HG03108 (cell line): Measurements from ENCODE around the gene GPR65.
"Not testable (repeated sequence)": the region's sequence is repeated elsewhere in the genome, so short reads cannot be mapped to it uniquely, and the experiment has no call there.

ENCODE experiments used
- ATAC-seq: cut with Tn5 transposase; IDR thresholded peaks from one replicate; pipeline ENCODE4 v1.9.1; 2021; ENCODE audit warnings: moderate library complexity; ENCODE audit not compliant: unreplicated experiment

GPR65 gene

DNA sequence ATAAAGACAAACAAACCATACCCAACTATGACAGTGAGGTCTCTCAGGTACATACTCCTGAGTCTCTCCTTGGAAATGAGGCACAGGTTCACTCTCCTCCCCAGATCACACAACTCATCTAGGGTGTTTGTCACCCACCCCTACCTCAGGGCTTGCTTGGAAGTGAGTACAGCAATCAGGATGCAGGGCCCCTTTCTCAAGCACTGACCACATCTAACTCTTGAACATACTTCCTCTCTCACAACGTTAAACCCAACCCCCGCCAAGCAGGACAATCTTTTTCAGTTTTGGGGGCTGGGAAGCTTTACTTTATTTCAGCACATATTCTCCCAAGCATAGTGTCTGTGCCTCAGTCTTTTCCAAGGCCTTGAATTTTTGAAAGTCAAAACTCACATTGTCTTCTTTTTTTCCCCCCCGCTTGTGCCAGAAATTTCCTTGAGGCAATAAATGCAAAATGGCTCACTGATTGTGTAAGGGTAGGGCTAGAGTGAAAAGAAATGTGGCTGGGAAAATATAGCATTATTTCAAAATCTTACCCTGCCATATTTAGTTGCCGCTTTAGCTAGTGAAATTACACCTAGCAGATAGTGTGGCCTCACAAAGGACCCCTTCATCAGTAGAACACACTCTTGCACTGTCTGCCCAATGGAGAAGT lies 2.4 kb upstream of the GPR65 start:
- no peak for ATAC-seq

DNA sequence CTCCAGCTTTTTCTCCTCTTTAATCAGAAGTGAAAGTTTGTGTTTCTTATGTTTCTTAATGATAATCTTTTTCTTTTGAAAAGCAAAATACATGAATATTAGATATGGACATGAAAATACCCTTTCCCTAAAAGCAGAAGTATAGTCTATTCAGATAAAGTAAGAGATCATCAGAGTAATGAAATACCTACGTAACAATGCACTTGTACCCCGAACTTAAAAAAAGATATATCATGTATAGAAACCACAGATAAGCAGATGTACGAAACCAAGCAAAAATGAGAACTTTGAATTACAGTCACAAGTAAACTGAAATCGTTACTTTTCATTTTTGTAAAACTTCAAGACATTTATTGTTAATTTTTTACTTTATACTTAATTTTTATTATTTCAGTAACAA lies 1.5 kb upstream of the GPR65 start:
- no peak for ATAC-seq

DNA sequence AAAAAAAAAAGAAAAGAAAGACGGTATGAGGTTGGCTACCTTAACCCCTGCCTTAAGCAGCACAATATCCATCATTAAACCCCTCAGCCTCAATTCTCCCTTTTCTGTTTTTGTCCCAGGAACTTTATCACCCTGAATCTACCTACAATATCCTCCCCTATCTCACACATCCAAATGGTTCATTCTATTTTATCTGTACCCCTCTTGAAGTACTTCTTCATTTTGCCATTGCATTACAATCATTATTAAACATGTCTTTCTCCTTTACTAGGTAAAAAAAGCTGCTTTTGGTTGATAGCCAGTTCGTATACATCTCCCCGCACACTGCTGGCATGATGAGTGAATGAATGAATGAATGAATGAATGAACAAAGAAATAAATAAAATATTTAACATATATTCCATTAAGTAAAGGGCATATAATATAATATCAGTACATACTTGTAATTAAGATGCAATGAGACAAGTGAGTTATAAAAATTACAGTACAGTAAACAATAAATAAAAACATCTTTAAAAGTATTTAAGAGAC lies 364 bp upstream of the GPR65 start:
- ATAC-seq = no peak

DNA sequence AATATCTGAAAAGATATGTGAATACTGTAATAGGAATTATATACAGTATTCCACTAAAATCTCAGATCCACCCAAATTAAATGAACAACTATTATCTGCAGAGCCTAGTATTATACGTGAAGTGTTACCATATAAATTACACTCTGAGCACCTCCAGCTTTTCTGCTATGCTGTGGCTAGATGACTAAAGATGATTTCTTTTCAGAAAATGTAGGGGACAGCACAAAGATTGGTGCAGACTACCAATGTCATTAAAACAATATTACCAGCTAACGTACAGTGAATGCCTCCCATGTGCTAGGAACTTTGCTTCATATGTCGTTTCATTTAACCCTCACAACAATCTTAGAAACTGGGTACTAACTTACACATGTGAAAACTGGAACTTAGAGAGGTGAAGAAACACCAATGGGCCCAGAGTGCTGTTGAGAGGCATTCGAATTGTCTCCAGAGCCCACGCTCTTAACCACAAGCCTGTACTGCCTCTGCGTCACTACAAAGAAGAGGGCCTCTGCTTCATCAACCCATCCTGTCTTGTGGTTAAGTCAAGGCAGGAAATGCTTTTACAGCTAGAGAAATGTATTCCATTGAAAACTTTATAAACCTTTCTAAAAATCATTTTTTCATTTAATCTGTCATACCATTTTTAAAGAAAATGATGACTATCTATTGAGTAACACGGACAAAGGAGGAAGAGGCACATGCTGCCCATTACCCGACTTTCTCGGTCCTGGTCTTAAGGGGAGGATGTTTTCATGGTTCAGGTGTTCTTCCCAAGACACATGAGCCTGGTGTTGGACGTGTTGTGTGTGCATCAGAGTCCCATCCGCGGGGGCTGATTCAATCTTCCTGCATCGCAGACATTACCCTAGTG lies 1.3 kb downstream of the GPR65 start:
- peak; percentile 88 for ATAC-seq

DNA sequence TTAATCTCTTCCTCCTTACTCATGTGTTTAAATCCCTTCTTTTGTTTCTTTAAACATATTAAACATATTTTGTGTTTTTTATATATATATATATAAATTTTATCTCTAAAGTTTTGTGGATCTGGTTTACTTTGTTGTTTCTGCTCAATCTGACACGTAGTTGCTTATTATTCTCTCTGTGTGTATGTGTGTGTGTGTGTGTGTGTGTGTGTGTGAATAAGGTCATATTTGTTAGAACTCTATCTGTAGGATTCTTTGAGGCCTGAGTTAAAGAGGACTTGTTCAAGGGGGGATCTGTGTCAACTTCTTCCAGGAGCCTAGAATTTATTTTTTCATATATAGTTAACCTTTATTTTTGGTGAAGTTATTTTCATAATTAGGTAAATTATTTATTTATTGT lies 2.7 kb downstream of the GPR65 start:
- no peak for ATAC-seq

DNA sequence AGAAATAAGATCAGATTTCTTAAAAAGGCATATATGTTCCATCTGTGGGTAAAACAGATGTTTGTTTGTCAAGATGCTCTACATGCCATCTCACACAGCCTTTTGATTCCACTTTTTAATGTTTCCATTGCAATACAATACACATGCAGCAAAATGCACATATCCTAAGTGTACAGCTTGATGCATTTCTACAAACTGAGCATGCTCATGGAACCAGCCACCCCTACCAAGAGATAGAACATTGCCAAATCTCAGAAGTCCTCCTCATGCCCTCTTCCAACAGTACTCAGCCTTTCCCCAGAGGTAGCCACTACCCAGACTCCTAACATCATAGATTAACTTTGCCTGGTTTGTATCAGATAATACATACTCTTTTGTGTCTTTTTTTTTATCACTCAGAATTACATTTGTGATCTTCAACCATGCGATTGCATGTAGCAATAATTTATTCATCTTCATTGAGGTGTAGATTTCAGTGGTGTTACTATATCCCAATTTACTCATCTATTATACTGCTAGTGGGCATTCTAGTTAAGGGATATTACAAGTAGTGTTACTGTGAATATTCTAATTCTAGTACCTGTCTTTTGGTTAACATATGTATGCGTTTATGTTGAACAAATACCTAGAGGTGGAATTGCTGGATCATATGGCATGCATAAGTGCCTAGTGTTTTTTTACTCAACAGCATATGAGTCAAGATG lies 3.3 kb downstream of the GPR65 start:
- ATAC-seq = no peak

DNA sequence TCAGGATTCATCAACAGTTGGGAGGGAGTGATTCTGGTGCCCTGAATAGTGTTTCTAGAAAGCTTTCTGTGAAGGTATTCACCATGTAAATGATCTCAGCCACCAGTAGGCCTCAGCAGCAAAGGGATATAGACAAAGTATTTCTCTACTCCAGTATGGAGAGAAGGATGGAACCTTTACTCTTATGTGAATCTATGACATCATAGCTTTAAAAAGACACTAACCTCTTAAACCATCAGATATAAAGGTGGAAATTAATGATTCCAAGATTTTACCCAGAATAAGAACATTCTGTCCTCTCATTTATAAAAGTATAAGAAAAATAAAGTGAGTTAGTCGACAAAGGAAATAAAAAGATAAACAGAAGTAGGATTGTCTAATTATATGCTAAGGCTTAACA lies 4.6 kb downstream of the GPR65 start:
- ATAC-seq = no peak

DNA sequence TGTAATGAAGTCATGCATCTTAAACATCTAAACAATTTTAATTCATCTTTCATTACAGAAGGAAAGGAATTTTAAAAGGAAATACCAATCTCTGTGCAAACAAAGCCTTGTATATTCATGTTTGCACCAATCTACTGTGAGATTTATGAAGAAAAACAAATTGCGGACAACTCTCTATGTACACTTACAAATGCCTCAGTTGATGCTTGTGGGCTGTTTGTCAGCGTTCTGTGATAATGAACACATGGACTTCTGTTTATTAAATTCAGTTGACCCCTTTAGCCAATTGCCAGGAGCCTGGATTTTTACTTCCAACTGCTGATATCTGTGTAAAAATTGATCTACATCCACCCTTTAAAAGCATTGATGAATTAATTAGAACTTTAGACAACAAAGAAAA lies 5.4 kb downstream of the GPR65 start:
- no peak for ATAC-seq

DNA sequence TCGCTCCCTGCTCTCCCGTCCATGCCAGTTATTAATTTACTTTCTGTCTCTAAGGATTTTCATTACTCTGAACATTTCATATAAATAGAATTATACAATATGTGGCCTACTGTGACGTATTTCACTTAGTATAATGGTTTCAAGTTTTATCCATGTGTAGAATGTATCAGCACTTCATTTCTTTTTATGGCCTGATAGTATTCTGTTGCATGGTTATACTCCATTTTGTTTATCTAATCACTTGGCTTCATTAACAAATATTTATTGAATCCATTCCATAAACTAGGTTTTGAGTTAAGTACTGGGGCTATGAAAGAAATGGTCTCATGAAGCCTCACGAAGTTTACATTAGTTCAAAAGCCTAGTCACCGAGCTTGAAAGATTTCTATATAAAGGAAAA lies 7.6 kb downstream of the GPR65 start:
- no peak for ATAC-seq

DNA sequence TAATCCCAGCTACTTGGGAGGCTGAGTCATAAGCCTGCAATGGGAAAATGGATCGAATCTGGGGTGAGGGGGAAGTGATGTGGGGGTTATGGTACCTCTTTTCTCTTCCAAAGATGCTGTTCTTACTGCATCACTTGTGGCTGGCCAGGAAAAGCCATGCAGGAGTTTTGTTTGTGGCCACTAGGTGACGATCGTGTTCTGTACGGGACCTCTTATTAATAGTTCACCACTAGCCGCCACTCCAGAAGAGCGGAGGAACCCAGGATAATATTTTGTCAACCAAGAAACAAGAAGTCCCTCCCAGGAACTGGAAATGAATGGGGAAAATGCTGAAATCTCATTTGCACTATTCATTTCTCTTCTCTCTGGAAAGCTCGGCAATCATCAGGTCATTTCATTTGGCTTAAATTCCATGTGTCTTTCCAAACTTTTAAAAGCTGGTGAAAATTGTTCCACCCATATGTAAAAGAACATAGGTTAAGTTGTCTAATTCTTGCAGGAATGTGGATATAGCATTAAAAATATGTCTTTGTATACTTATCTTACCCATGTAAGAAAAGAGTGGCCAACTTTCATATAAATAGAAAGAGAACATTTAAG lies 8.9 kb downstream of the GPR65 start:
- peak; percentile 90 for ATAC-seq

DNA sequence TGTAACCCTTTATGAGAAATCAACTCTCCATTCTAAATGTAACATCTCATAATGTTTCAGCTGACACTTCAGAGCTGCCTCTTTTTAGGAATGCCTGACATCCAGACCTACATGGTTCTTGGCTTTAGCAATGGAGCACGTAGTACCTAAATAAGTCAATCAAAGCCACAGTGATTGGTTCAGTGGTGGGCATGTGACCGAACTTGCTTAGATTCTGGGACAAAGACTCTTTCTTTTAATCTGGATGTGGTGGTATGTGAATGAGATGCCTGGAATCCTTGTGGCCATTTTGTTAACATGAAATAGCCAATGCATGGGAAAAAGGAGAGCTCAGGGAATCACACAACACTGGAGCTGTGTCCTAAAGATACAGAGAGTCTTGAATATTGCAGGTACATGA lies 11.8 kb downstream of the GPR65 start:
- ATAC-seq = no peak

DNA sequence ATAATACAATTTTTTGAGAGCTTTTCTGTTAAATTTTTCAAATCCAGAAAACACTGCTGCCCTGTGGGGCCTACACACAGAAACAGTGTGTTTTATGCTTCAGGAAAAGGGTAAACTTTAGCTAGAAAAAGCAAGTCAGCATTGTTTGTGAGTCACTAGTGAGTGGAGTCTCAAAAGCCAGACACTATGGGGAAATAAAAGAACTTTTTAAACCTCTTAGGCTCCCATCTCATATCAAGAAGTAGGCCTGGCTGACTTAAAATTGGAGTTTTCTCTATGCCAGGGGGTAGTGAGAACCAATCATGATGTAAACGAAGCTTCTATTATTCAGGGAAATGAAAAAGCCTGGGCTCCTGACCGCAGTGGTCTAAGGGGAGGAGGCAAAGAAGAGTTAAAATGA lies 12.6 kb downstream of the GPR65 start:
- no peak for ATAC-seq

DNA sequence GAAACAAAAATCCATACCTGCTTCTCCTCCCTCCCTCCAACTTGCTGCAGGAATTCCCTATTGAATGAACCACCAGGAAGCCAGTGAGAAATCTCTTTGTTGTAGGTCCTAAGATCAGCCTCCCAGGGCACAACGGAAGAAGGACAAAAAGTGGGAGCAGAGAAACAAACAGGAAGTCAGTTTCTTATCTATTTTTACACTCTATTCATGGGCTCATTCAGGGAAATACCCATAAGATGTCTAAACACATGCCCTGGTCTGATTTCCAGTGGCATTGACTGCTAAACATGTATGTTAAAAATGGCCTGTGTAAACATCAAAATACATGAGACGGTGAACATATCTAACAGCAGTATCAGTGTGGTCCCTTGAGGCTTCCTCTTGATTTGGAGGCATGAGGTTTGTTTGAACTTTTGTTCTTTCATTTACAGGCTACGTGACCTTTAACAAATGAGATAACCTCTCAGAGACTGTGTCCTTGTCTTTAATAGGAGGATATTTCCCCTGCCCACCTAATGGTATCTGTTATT lies 18.8 kb downstream of the GPR65 start:
- no peak for ATAC-seq

DNA sequence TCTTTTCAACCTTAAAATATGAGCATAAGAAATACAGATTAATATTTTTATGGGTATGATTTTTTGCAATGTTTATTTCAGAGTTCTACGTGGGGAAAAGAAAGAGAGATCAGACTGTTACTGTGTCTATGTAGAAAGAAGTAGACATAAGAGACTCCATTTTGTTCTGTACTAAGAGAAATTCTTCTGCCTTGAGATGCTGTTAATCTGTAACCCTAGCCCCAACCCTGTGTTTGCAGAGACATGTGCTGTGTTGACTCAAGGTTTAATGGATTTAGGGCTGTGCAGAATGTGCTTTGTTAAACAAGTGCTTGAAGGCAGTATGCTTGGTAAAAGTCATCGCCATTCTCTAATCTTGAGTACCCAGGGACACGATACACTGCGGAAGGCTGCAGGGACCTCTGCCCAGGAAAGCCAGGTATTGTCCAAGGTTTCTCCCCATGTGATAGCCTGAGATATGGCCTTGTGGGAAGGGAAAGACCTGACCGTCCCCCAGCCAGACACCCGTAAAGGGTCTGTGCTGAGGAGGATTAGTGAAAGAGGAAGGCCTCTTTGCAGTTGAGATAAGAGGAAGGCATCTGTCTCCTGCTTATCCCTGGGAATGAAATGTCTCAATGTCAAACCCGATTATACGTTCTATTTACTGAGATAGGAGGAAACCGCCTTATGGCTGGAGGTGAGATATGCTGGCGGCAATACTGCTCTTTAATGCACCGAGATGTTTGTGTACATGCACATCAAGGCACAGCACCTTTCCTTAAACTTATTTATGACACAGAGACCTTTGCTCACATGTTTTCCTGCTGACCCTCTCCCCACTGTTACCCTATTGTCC lies 19.5 kb downstream of the GPR65 start:
- ATAC-seq = not testable (repeated sequence)

DNA sequence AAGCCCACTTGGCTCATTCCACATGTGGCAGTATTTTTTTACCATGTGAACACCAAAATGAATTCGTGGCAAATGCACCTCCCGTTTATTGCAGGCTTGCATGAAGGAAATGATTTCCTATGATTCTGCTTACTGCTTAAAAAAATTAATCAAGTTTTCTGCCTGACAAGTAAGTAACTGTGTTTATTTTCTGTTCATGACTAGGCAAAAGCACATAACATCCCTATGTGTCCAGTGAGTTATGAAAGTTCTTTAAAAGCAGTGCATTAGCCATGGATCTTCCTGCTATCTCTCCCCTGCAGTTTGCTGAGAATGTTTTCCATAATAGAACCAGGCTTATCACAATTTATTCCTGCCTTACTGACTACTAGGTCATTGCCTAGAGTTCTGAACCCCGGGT lies 20.4 kb downstream of the GPR65 start:
- no peak for ATAC-seq

DNA sequence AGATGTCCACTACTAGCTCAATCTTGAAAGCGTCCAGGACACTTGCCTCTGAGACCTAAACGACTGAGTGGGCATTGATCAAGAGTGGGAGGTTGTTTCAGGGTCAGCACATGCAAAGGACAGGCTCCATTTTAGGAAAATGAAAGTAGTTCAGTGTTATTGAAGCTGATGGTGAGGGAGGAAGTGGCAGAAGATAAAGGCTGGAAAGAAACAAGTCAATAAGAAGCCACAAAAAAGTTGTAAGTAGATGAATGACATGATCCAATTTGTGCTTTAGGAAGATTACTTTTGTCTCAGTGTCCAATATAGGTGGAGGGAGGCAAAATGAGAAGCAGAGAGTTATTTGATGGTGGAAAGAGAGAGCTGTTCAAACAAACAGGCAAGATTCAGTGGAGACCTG lies 22.0 kb downstream of the GPR65 start:
- ATAC-seq = no peak

DNA sequence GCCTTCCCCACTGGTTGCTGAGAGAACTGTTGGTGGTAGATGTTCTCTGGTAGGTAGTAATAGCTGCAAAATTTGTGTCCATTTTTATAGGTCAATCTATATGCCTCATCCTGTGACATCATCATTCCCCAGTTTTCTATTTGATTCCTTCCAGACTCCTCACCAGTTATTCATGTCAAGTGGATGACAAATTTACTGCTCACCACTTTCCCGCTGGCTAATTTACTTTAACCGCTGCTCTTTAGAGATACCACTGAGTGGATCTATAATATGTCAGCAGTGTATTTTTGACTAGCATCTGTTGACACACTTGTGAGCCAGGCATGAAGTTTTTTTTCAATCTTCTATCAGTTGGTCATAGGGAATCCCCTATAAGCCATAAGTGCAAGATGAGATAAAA lies 24.6 kb downstream of the GPR65 start:
- no peak for ATAC-seq

DNA sequence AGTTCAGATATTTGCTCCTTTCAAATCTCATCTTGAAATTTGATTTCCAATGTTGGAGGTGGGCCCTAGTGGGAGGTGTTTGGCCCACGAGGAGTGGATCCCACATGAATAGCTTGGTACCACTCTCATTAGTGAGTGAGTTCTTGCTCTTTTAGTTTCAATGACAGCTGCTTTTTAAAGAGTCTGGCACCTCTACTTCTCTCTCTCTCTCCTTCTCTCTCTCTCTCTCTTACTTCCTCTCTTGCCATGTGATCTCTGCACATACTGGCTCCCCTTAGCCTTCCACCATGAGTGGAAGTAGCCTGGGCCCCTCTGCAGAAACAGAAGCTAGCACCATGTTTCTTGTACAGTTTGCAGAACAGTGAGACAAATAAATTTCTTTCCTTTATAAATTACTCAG lies 25.1 kb downstream of the GPR65 start:
- ATAC-seq = no peak

DNA sequence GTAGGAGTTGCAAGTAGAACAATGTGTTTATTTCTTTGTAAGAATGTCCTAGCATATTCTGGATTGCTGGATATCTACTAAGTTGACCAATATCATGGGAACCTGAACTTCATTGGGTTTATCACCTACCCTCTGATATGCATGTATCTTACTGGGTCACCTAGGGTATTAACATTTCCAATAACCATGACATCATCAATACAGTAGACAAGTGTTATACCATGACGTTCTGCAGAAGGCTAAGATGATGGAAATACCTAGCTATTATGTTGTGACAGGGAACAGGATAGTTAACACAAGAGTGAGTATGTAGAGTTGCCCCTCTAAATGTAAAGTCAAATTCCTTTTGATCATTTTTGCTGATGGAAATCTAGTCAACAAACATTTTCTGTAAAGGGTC lies 26.0 kb downstream of the GPR65 start:
- ATAC-seq = no peak

DNA sequence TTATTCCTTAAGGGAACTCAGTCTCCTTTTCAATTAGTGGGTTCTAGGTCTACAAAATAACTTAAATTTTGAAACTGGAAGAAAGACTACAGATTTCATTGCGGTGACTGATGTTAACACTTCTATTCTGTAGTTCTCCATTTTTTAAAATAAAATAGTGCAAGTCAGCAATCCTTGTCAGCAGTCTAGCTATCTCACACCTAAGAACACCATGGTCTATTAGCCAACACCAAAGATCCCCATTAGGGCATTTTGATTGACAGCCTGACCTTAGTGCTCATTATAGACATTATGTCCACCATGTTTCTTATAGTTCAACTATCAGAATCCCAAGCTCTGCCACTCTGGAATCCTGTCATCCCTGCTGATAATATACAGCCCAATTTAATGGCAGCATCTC lies 27.4 kb downstream of the GPR65 start:
- ATAC-seq = no peak
